ENCODE measurements around the gene P4HTM.

Gene P4HTM

GRCh38 chr3:49025793-49026520, 35.9 kb downstream of the P4HTM start:
- no peak for DNase-seq

- DNase-seq, result no peak
These were observed 36.5 kb downstream of the P4HTM start for GRCh38 chr3:49026536-49026935.

- DNase-seq, result no peak
These were observed 37.6 kb downstream of the P4HTM start for GRCh38 chr3:49027634-49028033.

GRCh38 chr3:49028298-49028672, 38.2 kb downstream of the P4HTM start:
- DNase-seq, result no peak

- DNase-seq, result peak; percentile 36
These were observed 38.9 kb downstream of the P4HTM start, which contains the start of gene IMPDH2 for GRCh38 chr3:49028673-49029562. Gene IMPDH2 (minus strand): TSS chr3:49029398. CDS start chr3:49029350, 48 bp downstream.

GRCh38 chr3:49029563-49029884, 39.5 kb downstream of the P4HTM start:
- DNase-seq, result no peak

GRCh38 chr3:49030321-49030720, 40.3 kb downstream of the P4HTM start:
- DNase-seq, result no peak

- no peak for DNase-seq
These were observed 42.7 kb downstream of the P4HTM start for GRCh38 chr3:49032646-49033304.

- DNase-seq, result no peak
These were observed 44.6 kb downstream of the P4HTM start for GRCh38 chr3:49034650-49035049.

- no peak for DNase-seq
These were observed 45.2 kb downstream of the P4HTM start for GRCh38 chr3:49035281-49035680.

GRCh38 chr3:49053543-49053942, 63.5 kb downstream of the P4HTM start:
- no peak for DNase-seq

- DNase-seq, result no peak
These were observed 64.4 kb downstream of the P4HTM start for GRCh38 chr3:49054344-49054862.

All from NCI-H2081 treated with DMSO at 0.1 percent for 48 hours (cell line).